ENCODE results near the gene BMERB1. TPM values are rescaled to one million over a fixed set of nuclear protein-coding genes. Genes with fewer than 3 reads are reported as not detected.

BMERB1 gene
- total and polyA plus RNA-seq, 9 of the 15 experiments (the other 6 are each of a cell fraction or from before 2014, with no cell fraction given): 0.29 to 2.9 (median 0.94) TPM

DNA sequence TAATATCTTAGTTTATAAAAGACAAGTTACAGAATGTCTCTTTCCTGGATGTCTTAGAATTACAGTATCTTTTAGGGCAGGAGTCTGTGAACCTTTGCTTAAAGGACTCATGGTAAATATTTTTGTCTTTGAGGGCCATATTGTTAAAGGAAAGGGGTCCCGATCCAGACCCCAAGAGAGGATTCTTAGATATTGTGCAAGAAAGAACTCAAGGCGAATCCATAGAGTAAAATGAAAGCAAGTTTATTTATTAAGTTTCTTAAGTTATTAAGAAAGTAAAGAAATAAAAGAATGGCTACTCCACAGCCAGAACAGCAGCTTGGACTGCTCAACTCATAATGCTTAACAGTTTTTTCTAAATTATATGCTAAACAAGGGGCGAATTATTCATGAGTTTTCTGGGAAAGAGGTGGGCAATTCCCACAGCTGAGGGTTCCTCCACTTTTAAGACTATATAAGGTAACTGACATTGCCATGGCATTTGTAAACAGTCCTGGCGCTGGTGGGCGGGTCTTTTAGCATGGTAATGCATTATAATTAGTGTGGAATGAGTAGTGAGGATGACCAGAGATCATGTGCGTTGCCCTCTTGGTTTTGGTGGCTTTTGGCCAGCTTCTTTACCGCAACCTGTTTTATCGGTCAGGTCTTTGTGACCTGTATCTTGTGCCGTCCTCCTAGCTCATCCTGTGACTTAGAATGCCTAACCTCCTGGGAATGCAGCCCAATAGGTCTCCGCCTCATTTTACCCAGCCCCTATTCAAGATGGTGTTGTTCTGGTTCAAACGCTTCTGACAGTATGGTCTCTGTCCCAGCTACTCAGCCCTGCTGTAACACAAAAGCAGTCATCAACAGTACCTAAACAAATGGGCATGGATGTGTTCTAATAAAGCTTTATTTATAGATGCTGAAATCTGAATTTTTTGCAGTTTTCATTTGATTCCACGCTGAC, 53.2 kb downstream of the BMERB1 start (continued):
- TF ChIP-seq ZNF444 (CRISPR knock-in tag; IDR thresholded peaks at IDR 0.05): no peak
- TF ChIP-seq GTF2F1 (IDR thresholded peaks at IDR 0.05; ENCODE audit: low read depth, low read length): no peak
- TF ChIP-seq, protein P1, sequence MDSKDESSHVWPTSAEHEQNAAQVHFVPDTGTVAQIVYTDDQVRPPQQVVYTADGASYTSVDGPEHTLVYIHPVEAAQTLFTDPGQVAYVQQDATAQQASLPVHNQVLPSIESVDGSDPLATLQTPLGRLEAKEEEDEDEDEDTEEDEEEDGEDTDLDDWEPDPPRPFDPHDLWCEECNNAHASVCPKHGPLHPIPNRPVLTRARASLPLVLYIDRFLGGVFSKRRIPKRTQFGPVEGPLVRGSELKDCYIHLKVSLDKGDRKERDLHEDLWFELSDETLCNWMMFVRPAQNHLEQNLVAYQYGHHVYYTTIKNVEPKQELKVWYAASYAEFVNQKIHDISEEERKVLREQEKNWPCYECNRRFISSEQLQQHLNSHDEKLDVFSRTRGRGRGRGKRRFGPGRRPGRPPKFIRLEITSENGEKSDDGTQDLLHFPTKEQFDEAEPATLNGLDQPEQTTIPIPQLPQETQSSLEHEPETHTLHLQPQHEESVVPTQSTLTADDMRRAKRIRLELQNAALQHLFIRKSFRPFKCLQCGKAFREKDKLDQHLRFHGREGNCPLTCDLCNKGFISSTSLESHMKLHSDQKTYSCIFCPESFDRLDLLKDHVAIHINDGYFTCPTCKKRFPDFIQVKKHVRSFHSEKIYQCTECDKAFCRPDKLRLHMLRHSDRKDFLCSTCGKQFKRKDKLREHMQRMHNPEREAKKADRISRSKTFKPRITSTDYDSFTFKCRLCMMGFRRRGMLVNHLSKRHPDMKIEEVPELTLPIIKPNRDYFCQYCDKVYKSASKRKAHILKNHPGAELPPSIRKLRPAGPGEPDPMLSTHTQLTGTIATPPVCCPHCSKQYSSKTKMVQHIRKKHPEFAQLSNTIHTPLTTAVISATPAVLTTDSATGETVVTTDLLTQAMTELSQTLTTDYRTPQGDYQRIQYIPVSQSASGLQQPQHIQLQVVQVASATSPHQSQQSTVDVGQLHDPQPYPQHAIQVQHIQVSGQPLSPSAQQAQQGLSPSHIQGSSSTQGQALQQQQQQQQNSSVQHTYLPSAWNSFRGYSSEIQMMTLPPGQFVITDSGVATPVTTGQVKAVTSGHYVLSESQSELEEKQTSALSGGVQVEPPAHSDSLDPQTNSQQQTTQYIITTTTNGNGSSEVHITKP (IDR thresholded peaks at IDR 0.05; ENCODE audit: partially characterized antibody): no peak
- no peak for TF ChIP-seq ZNF436 (CRISPR knock-in tag; IDR thresholded peaks at IDR 0.05)
- TF ChIP-seq ZNF584 (CRISPR knock-in tag; IDR thresholded peaks at IDR 0.05; ENCODE audit: low read depth): peak; percentile 96
- TF ChIP-seq TCFL5 (CRISPR knock-in tag; conservative IDR thresholded peaks at IDR 0.05): no peak
- TF ChIP-seq TEAD1 (CRISPR knock-in tag; IDR thresholded peaks at IDR 0.05): peak in 1 of 2 experiments; percentile 74; a peak in 2 of 4 replicates
- TF ChIP-seq, protein P2, sequence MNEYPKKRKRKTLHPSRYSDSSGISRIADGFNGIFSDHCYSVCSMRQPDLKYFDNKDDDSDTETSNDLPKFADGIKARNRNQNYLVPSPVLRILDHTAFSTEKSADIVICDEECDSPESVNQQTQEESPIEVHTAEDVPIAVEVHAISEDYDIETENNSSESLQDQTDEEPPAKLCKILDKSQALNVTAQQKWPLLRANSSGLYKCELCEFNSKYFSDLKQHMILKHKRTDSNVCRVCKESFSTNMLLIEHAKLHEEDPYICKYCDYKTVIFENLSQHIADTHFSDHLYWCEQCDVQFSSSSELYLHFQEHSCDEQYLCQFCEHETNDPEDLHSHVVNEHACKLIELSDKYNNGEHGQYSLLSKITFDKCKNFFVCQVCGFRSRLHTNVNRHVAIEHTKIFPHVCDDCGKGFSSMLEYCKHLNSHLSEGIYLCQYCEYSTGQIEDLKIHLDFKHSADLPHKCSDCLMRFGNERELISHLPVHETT (CRISPR knock-in tag; conservative IDR thresholded peaks at IDR 0.05 in 1 of 2, IDR thresholded peaks at IDR 0.05 in 1 of 2): peak in 1 of 2 experiments; percentile 90; a peak in 2 of 4 replicates
- no peak for TF ChIP-seq MCM2 (IDR thresholded peaks at IDR 0.05; ENCODE audit: low read depth)
- TF ChIP-seq BACH1 (tag; IDR thresholded peaks at IDR 0.05): peak; percentile 89; the same call in 1 of the 2 replicates
- TF ChIP-seq PCBP2 (IDR thresholded peaks at IDR 0.05; ENCODE audit: low read depth, low read length, poor library complexity, severe bottlenecking): no peak
- TF ChIP-seq SP2 (IDR thresholded peaks at IDR 0.05; ENCODE audit: extremely low read depth, low read depth, low read length, poor library complexity, severe bottlenecking): no peak
- no peak for TF ChIP-seq TAF1 (IDR thresholded peaks at IDR 0.05; ENCODE audit: control insufficient read depth, extremely low read depth, insufficient read depth, low read length, severe bottlenecking)
- no peak for TF ChIP-seq MAFG (tag; conservative IDR thresholded peaks at IDR 0.05)
- no peak for TF ChIP-seq SP1 (CRISPR knock-in tag; IDR thresholded peaks at IDR 0.05)
- TF ChIP-seq CSDE1 (IDR thresholded peaks at IDR 0.05): no peak
- TF ChIP-seq SIN3A (IDR thresholded peaks at IDR 0.05; ENCODE audit: borderline replicate concordance in 2 of 2, control insufficient read depth in 1 of 2, low read depth in 2 of 2, low read length in 2 of 2): no peak
- TF ChIP-seq ZNF239 (CRISPR knock-in tag; IDR thresholded peaks at IDR 0.05): no peak
- no peak for TF ChIP-seq MECOM (CRISPR knock-in tag; IDR thresholded peaks at IDR 0.05)
- TF ChIP-seq CBFB (CRISPR knock-in tag; IDR thresholded peaks at IDR 0.05): no peak
- no peak for TF ChIP-seq SRSF9 (IDR thresholded peaks at IDR 0.05; ENCODE audit: borderline replicate concordance, low read depth, low read length)
- no peak for TF ChIP-seq KAT8 (IDR thresholded peaks at IDR 0.05; ENCODE audit: low read depth)

Data from K562 (cell line).